ENCODE measurements around the gene PLXNA4.

PLXNA4 gene

DNA sequence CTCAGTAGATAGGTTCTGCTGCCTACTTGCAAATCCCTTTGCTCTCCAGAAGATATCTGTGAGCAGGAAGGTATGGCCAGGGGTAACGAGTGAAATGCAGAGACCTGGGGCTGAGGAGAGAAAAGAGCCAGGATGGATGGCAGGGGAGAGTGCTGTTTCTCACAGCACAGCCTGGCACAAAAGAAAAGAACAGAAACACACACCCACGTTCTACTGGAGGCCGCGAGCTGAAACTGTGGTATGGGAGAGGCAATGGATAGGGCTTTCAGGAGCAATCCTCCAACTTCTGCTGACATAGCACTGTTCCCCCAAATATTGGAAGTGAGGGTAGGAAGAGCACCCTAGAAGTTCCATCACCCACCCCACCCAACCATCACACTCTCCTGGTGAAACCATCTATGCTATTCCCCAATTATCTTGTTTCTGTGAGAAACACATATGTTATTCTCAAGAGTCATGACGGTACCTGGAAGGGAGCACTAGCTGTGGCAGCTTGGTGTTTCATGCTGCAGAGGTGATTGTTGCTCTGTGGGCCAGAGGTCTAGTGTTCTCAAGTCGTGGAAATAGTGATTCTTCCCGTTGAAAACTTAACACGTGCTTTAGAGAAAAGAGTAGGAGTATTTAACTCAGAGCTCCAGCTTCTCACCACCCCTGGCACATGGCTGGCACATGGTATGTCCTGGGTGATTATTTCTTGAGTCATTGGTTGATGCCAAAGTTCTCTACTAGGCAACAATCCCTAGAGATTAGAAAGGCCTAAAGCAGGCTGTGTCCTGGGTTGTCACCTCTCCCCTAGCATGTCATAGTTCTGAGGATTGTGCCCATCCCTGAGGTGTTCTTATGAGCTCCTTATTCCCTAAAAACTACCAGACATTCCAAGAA lies 198.3 kb downstream of the PLXNA4 start:
- H3K4me3 ChIP-seq (ENCODE audit: low read depth, low read length) = no peak overlapping the region
- DNase-seq (ENCODE audit: low read depth) = no peak
- TF ChIP-seq, protein P1, sequence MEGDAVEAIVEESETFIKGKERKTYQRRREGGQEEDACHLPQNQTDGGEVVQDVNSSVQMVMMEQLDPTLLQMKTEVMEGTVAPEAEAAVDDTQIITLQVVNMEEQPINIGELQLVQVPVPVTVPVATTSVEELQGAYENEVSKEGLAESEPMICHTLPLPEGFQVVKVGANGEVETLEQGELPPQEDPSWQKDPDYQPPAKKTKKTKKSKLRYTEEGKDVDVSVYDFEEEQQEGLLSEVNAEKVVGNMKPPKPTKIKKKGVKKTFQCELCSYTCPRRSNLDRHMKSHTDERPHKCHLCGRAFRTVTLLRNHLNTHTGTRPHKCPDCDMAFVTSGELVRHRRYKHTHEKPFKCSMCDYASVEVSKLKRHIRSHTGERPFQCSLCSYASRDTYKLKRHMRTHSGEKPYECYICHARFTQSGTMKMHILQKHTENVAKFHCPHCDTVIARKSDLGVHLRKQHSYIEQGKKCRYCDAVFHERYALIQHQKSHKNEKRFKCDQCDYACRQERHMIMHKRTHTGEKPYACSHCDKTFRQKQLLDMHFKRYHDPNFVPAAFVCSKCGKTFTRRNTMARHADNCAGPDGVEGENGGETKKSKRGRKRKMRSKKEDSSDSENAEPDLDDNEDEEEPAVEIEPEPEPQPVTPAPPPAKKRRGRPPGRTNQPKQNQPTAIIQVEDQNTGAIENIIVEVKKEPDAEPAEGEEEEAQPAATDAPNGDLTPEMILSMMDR (IDR thresholded peaks at IDR 0.05; ENCODE audit: low read depth, low read length, missing control alignments) = no peak

DNA sequence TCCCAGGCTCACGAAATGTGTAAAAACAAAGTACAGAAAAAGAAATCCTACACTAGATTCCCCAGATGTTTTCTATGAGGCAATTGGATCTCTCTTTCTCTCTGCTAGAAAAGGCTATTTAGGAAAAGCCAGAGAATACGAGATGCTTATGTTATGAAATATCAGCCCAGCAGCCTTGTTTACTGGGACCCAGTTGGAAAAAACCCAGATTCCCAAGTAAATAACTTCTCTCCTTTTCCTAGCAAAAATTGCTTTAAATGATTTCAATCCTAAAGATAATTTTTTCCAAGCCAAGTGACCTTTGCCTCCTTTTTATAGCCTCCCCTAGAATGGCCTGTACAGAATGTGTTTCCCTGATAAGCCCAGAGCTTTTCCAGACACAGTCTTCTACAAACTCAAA lies 199.3 kb downstream of the PLXNA4 start:
- TF ChIP-seq, protein P1 (IDR thresholded peaks at IDR 0.05; ENCODE audit: low read depth, low read length, missing control alignments) = no peak
- DNase-seq (ENCODE audit: low read depth) = no peak
- no peak overlapping the region for H3K4me3 ChIP-seq (ENCODE audit: low read depth, low read length)

DNA sequence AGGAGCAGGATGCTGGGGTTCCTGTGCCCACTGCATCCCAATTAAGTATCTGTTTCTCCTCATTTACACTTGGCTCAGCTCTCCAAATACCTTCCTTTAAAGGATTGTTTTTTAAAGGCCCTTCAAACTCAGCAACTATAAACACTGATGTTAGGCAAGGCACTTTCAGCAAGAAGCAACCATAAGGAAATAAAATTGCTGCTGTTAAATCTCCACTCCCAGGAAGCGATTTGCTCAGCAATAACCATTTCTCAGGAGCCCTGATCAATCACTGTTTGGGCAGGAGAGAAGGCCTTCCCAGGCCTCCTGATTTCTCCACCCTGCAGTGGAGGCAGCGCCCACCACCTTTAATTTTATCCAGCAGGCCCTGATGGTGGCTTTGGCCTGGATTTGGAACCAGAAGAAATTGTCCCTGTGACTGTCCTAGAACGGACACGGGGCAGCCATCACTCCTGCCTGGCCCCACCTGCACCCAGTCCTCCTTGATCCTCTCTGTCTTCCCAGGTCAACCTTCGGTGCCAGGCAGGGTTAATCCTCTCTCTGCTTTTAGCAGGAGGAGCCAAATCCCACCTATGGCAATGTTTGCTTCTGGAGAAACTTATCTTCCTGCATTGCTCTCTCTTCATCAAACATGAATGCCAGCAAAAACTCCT lies 199.8 kb downstream of the PLXNA4 start:
- TF ChIP-seq, protein P1 (IDR thresholded peaks at IDR 0.05; ENCODE audit: low read depth, low read length, missing control alignments) = no peak
- no peak overlapping the region for H3K4me3 ChIP-seq (ENCODE audit: low read depth, low read length)
- DNase-seq (ENCODE audit: low read depth) = no peak

DNA sequence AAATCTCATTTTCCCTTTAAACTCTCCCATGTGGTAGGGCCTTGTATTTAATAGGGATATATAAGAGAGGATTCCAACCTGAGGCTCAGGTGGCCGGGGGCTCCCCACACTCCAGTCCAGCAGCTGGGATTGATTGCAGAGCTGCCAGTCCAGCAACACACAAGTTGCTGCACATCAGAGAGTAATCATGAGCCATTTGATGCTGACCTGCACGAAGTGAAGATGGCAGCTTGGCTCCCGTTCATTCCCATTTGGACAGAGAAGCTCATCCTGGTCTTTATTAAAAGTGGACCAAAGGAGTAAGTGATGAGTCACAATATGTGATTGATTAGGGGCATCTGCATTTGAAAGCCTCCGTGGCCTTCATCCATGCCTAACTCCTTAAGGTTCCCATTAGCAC lies 202.4 kb downstream of the PLXNA4 start:
- DNase-seq (ENCODE audit: low read depth) = no peak

DNA sequence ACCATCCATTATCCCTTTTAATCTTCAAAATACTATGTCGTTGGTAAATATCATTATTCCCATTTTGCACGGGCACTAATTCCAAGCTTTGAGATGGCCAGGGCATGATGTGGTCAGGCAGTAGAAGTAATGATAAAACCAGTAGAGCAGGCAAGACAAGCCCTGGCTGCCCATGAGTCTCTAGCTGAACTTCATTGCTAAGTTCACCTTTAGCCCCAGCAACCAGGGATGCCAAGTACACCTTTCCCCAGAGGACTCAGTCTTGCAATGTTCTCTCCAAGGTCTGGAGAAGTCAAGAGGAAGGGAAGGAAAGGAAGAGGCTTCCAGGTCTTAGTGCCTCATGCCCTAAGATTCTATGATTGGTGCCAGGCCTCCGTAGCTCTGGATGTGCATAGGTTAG lies 203.2 kb downstream of the PLXNA4 start:
- TF ChIP-seq, protein P1 (IDR thresholded peaks at IDR 0.05; ENCODE audit: low read depth, low read length, missing control alignments) = no peak
- no peak for DNase-seq (ENCODE audit: low read depth)
- H3K4me3 ChIP-seq (ENCODE audit: low read depth, low read length) = no peak overlapping the region

More for the DNA sequence above, 202.4 kb downstream of the PLXNA4 start:
- no peak overlapping the region for H3K4me3 ChIP-seq (ENCODE audit: low read depth, low read length)
- TF ChIP-seq, protein P1 (IDR thresholded peaks at IDR 0.05; ENCODE audit: low read depth, low read length, missing control alignments) = no peak

DNA sequence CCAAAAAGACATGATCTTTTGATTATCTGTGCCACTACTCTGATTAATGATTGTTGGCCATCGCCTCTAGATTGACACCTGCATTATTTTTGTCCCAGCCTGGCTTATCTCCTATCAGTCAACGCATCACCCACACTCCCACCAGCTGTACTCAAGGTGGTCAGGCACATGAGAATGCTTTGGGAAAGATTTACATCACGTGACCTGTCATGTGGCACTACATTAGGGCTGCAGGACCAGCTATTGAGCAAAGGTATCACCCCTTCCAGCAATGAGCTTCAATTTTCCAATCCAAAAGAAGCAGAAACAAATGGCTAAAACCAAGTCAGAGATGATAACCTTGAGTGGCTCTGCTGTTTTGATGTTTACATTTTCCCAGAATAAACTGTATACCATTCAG lies 204.3 kb downstream of the PLXNA4 start:
- TF ChIP-seq, protein P1 (IDR thresholded peaks at IDR 0.05; ENCODE audit: low read depth, low read length, missing control alignments) = no peak
- no peak for DNase-seq (ENCODE audit: low read depth)
- no peak overlapping the region for H3K4me3 ChIP-seq (ENCODE audit: low read depth, low read length)
